Measurements from ENCODE around the gene CARMIL1. TPM values are rescaled to one million over a fixed set of nuclear protein-coding genes. Genes with fewer than 3 reads are reported as not detected.

CARMIL1 gene
- total and polyA plus RNA-seq, 7 experiments from 2014 or later = 2.2 to 12.8 (median 9.3) TPM

DNA sequence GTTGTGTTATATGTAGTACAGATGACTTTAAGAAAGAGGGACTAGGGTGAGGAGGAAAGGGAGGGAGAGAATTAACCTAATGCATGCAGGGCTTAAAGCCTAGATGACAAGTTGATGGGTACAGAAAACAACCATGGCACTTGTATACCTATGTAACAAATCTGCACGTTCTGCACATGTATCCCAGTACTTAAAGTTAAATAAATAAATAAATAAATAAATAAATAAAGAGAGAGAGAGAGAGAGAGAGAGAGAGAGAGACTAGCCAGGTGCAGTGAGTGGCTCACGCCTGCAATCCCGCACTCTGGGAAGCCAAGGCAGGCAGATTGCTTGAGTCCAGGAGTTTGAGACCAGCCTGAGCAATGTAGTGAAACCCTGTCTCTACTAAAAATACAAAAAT is 11.5 kb upstream of the CARMIL1 start:
- ChIA-PET POLR2A (no interaction called here), CTCF (interaction anchor here (1.0 kb wide), 1 partner anchor 11 kb away, joined by 3 read pairs; no protein-coding TSS in a partner anchor)
- H3K27me3 Mint-ChIP-seq = peaks cover 7 to 46% (median 9%) of the 10 kb centered on the region in 5 donors
- Histone ChIP-seq H3K4me1 (ENCODE audit: control insufficient read depth in 2 of 2, insufficient read depth in 2 of 2, low read length in 2 of 2) (no peaks in the 10 kb centered on the region), H3K4me3 (ENCODE audit: low read length) (no peak overlapping the region), H3K27ac (ENCODE audit: low read depth, low read length) (no peak overlapping the region), H3K27me3 (ENCODE audit: control insufficient read depth in 2 of 2, insufficient read depth in 2 of 2, low read length in 2 of 2) (no peaks in the 10 kb centered on the region), H3K9me3 (ENCODE audit: control insufficient read depth in 2 of 3, low read length in 3 of 3) (no peaks in the 10 kb centered on the region), H3K36me3 (ENCODE audit: control insufficient read depth in 2 of 3, insufficient read depth in 3 of 3, low read length in 3 of 3) (no peaks in the 10 kb centered on the region)
- no peak overlapping the region for H3K27ac Mint-ChIP-seq
- intact Hi-C loops (cut with micrococcal nuclease) = loop anchor here in 1 of 2 donors (5.0 kb wide), 1 partner anchor 675 kb away; no protein-coding TSS in a partner anchor
- H3K9me3 Mint-ChIP-seq = peaks cover 0 to 5% (median 0%) of the 10 kb centered on the region in 11 donors
- no peaks in the 10 kb centered on the region for H3K36me3 Mint-ChIP-seq
- ATAC-seq (no peak), DNase-seq (no peak)
- no peak overlapping the region for H3K4me3 Mint-ChIP-seq
- peaks cover 0 to 4% (median 3%) of the 10 kb centered on the region in 7 donors for H3K4me1 Mint-ChIP-seq

DNA sequence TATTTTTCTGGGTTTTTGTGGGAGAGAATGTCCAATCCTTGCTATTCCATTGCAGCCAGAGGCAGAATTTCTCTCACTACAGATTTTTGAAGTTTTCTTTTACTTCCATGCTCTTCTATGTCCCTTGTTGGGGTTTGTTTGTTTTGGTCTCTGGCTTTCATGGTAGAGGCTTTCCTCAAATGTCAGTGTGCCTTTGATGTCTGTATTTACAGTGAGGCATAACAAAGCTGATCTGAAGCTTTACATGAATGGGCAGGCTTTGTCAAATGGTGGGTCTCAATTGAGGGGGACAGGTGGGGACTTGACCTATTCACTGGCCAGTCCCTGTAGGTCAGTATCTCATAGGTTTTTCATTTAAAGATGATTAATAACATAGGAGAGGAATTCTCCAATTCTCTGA is 8.6 kb upstream of the CARMIL1 start:
- Mint-ChIP-seq H3K4me1 (peaks cover 0 to 2% (median under 1%) of the 10 kb centered on the region in 7 donors), H3K36me3 (no peaks in the 10 kb centered on the region), H3K27me3 (peaks cover 13 to 53% (median 23%) of the 10 kb centered on the region in 5 donors), H3K9me3 (peaks cover 0 to 5% (median 0%) of the 10 kb centered on the region in 11 donors), H3K27ac (no peak overlapping the region), H3K4me3 (no peak overlapping the region)
- intact Hi-C loops (cut with micrococcal nuclease) = no loop called here
- Histone ChIP-seq H3K4me1 (ENCODE audit: control insufficient read depth in 2 of 2, insufficient read depth in 2 of 2, low read length in 2 of 2) (no peaks in the 10 kb centered on the region), H3K9me3 (ENCODE audit: control insufficient read depth in 2 of 3, low read length in 3 of 3) (no peaks in the 10 kb centered on the region), H3K36me3 (ENCODE audit: control insufficient read depth in 2 of 3, insufficient read depth in 3 of 3, low read length in 3 of 3) (no peaks in the 10 kb centered on the region), H3K27ac (ENCODE audit: low read depth, low read length) (no peak overlapping the region), H3K27me3 (ENCODE audit: control insufficient read depth in 2 of 2, insufficient read depth in 2 of 2, low read length in 2 of 2) (no peaks in the 10 kb centered on the region), H3K4me3 (ENCODE audit: low read length) (no peak overlapping the region)
- ATAC-seq (no peak), DNase-seq (no peak)
- CTCF ChIA-PET = interaction anchor here (0.6 to 2.7 kb wide), 2 partner anchors 60 to 220 kb away, joined by 3 to 16 read pairs; no protein-coding TSS in a partner anchor
- POLR2A ChIA-PET = interaction anchor here (0.6 to 1.0 kb wide), 2 partner anchors 96 to 99 kb away, joined by 3 to 4 read pairs; no protein-coding TSS in a partner anchor

DNA sequence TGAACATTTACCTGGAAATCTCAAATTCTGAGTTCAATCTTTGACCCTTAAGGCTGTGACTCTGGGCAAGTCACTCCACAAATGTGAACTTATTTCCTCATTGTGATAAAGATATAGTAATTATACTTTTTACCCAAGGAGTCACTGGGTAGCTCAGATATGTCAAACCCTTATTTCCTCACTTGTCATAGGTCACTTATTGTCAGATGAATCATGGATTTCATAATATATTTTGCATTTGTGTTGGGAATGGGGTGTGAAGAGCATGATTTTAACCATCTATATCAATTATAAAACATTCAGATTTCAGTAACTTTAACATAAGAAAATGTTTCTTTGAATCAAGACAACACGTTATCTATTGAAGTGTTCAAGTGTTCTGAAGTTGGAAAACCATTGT is 3.7 kb upstream of the CARMIL1 start:
- H3K27ac ChIP-seq (ENCODE audit: low read depth, low read length) = no peak overlapping the region
- H3K27me3 ChIP-seq (ENCODE audit: control insufficient read depth in 2 of 2, insufficient read depth in 2 of 2, low read length in 2 of 2) = no peaks in the 10 kb centered on the region
- H3K4me1 ChIP-seq (ENCODE audit: control insufficient read depth in 2 of 2, insufficient read depth in 2 of 2, low read length in 2 of 2) = peaks cover 14 to 15% of the 10 kb centered on the region in 2 donors
- no peaks in the 10 kb centered on the region for H3K36me3 Mint-ChIP-seq
- ChIA-PET CTCF (interaction anchor here (1.8 kb wide), 1 partner anchor 10 kb away, joined by 7 read pairs; no protein-coding TSS in a partner anchor), POLR2A (interaction anchor here (0.7 kb wide), 1 partner anchor 306 kb away, joined by 4 read pairs; no protein-coding TSS in a partner anchor)
- intact Hi-C loops (cut with micrococcal nuclease) = loop anchor here (5.0 kb wide), 2 partner anchors 132 to 687 kb away; partner anchors contain the start of gene TRIM38 (in 1 of the 2)
- H3K4me1 Mint-ChIP-seq = peaks cover 10 to 29% (median 18%) of the 10 kb centered on the region in 7 donors
- no peak overlapping the region for H3K4me3 ChIP-seq (ENCODE audit: low read length)
- H3K9me3 Mint-ChIP-seq = peaks cover 0 to 2% (median 0%) of the 10 kb centered on the region in 11 donors
- DNase-seq (no peak), ATAC-seq (no peak)
- H3K36me3 ChIP-seq (ENCODE audit: control insufficient read depth in 2 of 3, insufficient read depth in 3 of 3, low read length in 3 of 3) = peaks cover 0 to 4% (median 0%) of the 10 kb centered on the region in 3 experiments
- no peak overlapping the region for H3K4me3 Mint-ChIP-seq
- no peak overlapping the region for H3K27ac Mint-ChIP-seq
- peaks cover 8 to 35% (median 23%) of the 10 kb centered on the region in 5 donors for H3K27me3 Mint-ChIP-seq
- H3K9me3 ChIP-seq (ENCODE audit: control insufficient read depth in 2 of 3, low read length in 3 of 3) = no peaks in the 10 kb centered on the region

DNA sequence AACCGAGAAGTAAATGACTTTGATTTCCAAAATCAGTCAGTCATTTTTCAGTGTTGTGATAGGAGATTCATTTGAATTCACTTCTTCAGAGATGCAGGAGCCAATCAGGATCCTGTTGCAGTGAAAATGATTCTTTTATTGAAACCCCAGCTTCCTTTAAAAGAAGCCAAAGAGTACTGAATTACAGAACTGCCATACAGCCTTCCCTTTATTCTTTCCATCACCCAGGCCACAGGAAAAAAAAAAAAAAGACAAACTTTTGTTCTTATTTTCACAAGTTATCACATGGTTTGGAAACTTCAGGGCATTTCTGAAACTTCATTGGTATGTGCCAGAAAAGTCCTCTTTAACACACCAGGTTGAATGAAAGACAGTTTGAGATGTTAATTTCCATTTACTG is 1.8 kb upstream of the CARMIL1 start:
- H3K27me3 Mint-ChIP-seq = peaks cover 4 to 26% (median 18%) of the 10 kb centered on the region in 5 donors
- H3K9me3 Mint-ChIP-seq = peaks cover 0 to 2% (median 0%) of the 10 kb centered on the region in 11 donors
- H3K36me3 Mint-ChIP-seq = no peaks in the 10 kb centered on the region
- H3K27ac Mint-ChIP-seq = peak overlapping the region in 1 of 9 donors; percentile 86
- intact Hi-C loops (cut with micrococcal nuclease) = loop anchor here (5.0 kb wide), 2 partner anchors 130 to 685 kb away; partner anchors contain the start of gene TRIM38 (in 1 of the 2)
- no peak for DNase-seq
- peaks cover 0 to 4% (median 0%) of the 10 kb centered on the region in 3 experiments for H3K36me3 ChIP-seq (ENCODE audit: control insufficient read depth in 2 of 3, insufficient read depth in 3 of 3, low read length in 3 of 3)
- H3K27ac ChIP-seq (ENCODE audit: low read depth, low read length) = no peak overlapping the region
- no peak overlapping the region for H3K4me3 ChIP-seq (ENCODE audit: low read length)
- peaks cover 10 to 47% (median 32%) of the 10 kb centered on the region in 7 donors for H3K4me1 Mint-ChIP-seq
- H3K27me3 ChIP-seq (ENCODE audit: control insufficient read depth in 2 of 2, insufficient read depth in 2 of 2, low read length in 2 of 2) = no peaks in the 10 kb centered on the region
- no peak for ATAC-seq
- no peaks in the 10 kb centered on the region for H3K9me3 ChIP-seq (ENCODE audit: control insufficient read depth in 2 of 3, low read length in 3 of 3)
- peaks cover 14 to 15% of the 10 kb centered on the region in 2 donors for H3K4me1 ChIP-seq (ENCODE audit: control insufficient read depth in 2 of 2, insufficient read depth in 2 of 2, low read length in 2 of 2)
- ChIA-PET CTCF (interaction anchor here (0.6 to 3.3 kb wide), 6 partner anchors 13 to 309 kb away, joined by 3 to 77 read pairs (median 5); no protein-coding TSS in a partner anchor), POLR2A (interaction anchor here (0.7 to 3.1 kb wide), 2 partner anchors 213 to 312 kb away, joined by 3 to 22 read pairs; no protein-coding TSS in a partner anchor)
- H3K4me3 Mint-ChIP-seq = peak overlapping the region in 5 of 10 donors; percentile 30 to 98 (median 92)

DNA sequence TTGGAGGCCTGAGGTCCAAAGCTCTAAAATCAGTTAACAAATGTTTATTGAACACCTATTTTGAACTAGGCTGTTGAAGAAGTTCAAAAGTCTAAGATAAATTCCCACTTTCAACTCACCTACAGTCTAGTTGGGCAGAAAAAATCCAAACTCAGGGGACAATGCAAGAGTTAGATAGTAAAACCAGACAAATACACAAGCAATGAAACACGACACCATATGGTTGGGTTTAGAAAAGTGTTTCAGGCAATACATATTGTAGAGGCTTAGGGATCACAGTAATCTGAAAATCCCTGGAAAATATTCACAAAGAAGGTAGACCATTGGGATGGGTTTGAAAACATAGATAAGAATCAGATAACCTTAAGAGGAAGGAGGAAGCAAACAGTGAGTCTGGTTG is 1.3 kb upstream of the CARMIL1 start:
- Mint-ChIP-seq H3K9me3 (no peaks in the 10 kb centered on the region), H3K27me3 (peaks cover 4 to 24% (median 14%) of the 10 kb centered on the region in 5 donors), H3K36me3 (peaks cover 0 to 1% (median 0%) of the 10 kb centered on the region in 5 donors), H3K4me3 (peak overlapping the region; percentile 78 to 98 (median 93)), H3K4me1 (peaks cover 15 to 51% (median 37%) of the 10 kb centered on the region in 7 donors), H3K27ac (peak overlapping the region in 7 of 9 donors; percentile 69 to 94 (median 89))
- peaks cover 0 to 4% (median 0%) of the 10 kb centered on the region in 3 experiments for H3K36me3 ChIP-seq (ENCODE audit: control insufficient read depth in 2 of 3, insufficient read depth in 3 of 3, low read length in 3 of 3)
- peaks cover 14 to 15% of the 10 kb centered on the region in 2 donors for H3K4me1 ChIP-seq (ENCODE audit: control insufficient read depth in 2 of 2, insufficient read depth in 2 of 2, low read length in 2 of 2)
- DNase-seq (no peak), ATAC-seq (no peak)
- no peaks in the 10 kb centered on the region for H3K9me3 ChIP-seq (ENCODE audit: control insufficient read depth in 2 of 3, low read length in 3 of 3)
- H3K4me3 ChIP-seq (ENCODE audit: low read length) = no peak overlapping the region
- no peak overlapping the region for H3K27ac ChIP-seq (ENCODE audit: low read depth, low read length)
- CTCF ChIA-PET = interaction anchor here (0.6 to 3.3 kb wide), 13 partner anchors 10 to 309 kb away, joined by 3 to 77 read pairs (median 6); no protein-coding TSS in a partner anchor
- intact Hi-C loops (cut with micrococcal nuclease) = loop anchor here (1.0 to 5.0 kb wide), 6 partner anchors 127 to 684 kb away; partner anchors contain the start of gene TRIM38 (in 1 of the 2)
- POLR2A ChIA-PET = interaction anchor here (0.7 to 3.1 kb wide), 4 partner anchors 9 to 311 kb away, joined by 3 to 22 read pairs (median 4); no protein-coding TSS in a partner anchor
- H3K27me3 ChIP-seq (ENCODE audit: control insufficient read depth in 2 of 2, insufficient read depth in 2 of 2, low read length in 2 of 2) = no peaks in the 10 kb centered on the region

DNA sequence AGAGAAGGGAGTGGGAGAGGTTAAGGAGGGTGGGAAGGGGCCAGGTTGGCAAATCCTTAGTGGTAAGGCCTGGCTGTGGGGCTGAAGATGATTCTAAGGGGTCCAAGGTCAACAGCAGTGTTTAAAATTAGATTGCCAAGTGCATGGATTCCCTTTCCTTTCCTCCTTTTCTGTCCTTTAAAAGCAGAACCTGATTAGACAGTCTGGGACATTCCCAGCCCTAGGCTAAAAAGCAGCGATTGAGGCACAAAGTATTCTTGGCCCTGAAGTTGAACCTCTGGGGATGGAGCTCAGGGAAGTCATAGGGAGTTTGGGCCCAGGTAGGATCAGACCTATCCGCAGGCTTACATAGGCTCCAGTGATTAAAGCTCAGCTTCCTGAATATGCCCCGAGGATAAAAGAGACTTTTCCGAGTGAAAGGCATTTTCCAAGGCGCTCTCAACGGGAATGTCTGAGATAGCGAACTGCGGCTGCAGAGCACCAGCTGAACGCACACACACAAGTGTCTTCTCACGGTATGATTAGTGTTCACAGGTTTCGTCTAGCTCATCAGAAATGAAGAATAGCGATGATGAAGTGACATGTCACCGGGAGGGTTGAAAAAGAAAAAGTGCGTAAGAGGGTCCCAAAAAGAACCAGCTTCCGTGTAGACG is 787 bp upstream of the CARMIL1 start:
- Mint-ChIP-seq H3K27ac (peak overlapping the region; percentile 74 to 94 (median 86)), H3K9me3 (no peaks in the 10 kb centered on the region), H3K36me3 (peaks cover 0 to 3% (median 0%) of the 10 kb centered on the region in 5 donors), H3K4me3 (peak overlapping the region; percentile 88 to 98 (median 94)), H3K4me1 (peaks cover 19 to 57% (median 41%) of the 10 kb centered on the region in 7 donors), H3K27me3 (peaks cover 2 to 20% (median 8%) of the 10 kb centered on the region in 5 donors)
- peaks cover 14 to 15% of the 10 kb centered on the region in 2 donors for H3K4me1 ChIP-seq (ENCODE audit: control insufficient read depth in 2 of 2, insufficient read depth in 2 of 2, low read length in 2 of 2)
- ATAC-seq (peak; percentile 16), DNase-seq (no peak)
- peak overlapping the region; percentile 64 for H3K4me3 ChIP-seq (ENCODE audit: low read length)
- POLR2A ChIA-PET = interaction anchor here (0.8 to 3.1 kb wide), 8 partner anchors 9 to 212 kb away, joined by 3 to 22 read pairs (median 5); no protein-coding TSS in a partner anchor
- H3K27ac ChIP-seq (ENCODE audit: low read depth, low read length) = peak overlapping the region; percentile 77
- CTCF ChIA-PET = interaction anchor here (0.6 to 3.3 kb wide), 19 partner anchors 10 to 320 kb away, joined by 3 to 77 read pairs (median 3); no protein-coding TSS in a partner anchor
- H3K36me3 ChIP-seq (ENCODE audit: control insufficient read depth in 2 of 3, insufficient read depth in 3 of 3, low read length in 3 of 3) = peaks cover 0 to 4% (median 0%) of the 10 kb centered on the region in 3 experiments
- H3K9me3 ChIP-seq (ENCODE audit: control insufficient read depth in 2 of 3, low read length in 3 of 3) = no peaks in the 10 kb centered on the region
- no peaks in the 10 kb centered on the region for H3K27me3 ChIP-seq (ENCODE audit: control insufficient read depth in 2 of 2, insufficient read depth in 2 of 2, low read length in 2 of 2)
- intact Hi-C loops (cut with micrococcal nuclease) = loop anchor here (1.0 to 5.0 kb wide), 6 partner anchors 126 to 684 kb away; partner anchors contain the start of gene TRIM38 (in 1 of the 2)

Data from naive thymus-derived CD4-positive, alpha-beta T cell (primary cell).